GM23248 (cell line): ENCODE results near the gene NBPF3.

Source experiments
- EZH2 ChIP-seq: fragments of 200-600 bp; sonication (generic); IDR thresholded peaks from 2 replicates; pipeline ENCODE4 v1.6.1; 2018; ENCODE audit warnings: antibody characterized with exemption, mild to moderate bottlenecking; ENCODE audit not compliant: insufficient read depth, poor library complexity, severe bottlenecking
- EZH2phosphoT487 ChIP-seq: fragments of 200-600 bp; sonication (generic); IDR thresholded peaks from 2 replicates; pipeline ENCODE4 v1.6.1; 2018; ENCODE audit warnings: antibody characterized with exemption, moderate library complexity, mild to moderate bottlenecking, low read depth; ENCODE audit not compliant: insufficient read depth

DNA sequence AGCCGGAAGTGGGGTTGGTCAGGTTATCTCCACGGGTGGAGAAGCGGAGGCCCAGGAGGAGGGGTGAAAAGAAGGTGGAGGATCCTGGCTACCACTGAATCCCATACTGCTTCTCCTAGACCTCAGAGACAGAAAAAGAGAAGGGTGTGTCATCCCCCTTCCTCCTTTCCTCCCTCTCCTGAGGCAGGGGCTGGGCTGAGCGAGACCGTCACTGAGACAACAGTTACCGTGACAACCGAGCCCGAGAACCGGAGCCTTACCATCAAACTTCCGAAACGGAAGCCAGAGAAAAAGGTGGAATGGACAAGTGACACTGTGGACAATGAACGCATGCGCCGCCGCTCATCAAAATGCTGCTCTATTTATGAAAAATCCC is 42.1 kb upstream of the NBPF3 start:
- TF ChIP-seq EZH2 (no peak), EZH2phosphoT487 (no peak)
